Activated CD8-positive, alpha-beta memory T cell treated with anti-CD3 and anti-CD28 coated beads for 36 hours (primary cell): ENCODE data around the gene SPOCK1. TPM values are rescaled to one million over a fixed set of nuclear protein-coding genes. Genes with fewer than 3 reads are reported as not detected.

ENCODE experiments used
- CTCF ChIA-PET: fragments of 350-600 bp; sonication (Branson Sonifier 250); formaldehyde crosslinking; loops from one replicate; lab custom pipeline; 2021; ENCODE audit warnings: antibody characterized with exemption; lab: Charles Lee
- POLR2A ChIA-PET: fragments of 350-600 bp; sonication (Branson Sonifier 250); formaldehyde crosslinking; loops from one replicate; lab custom pipeline; 2021; ENCODE audit warnings: antibody characterized with exemption; lab: Charles Lee
- total RNA-seq, 2 experiments: library from RNA; stranded (reverse); gene quantifications; one replicate each; pipeline ENCODE4 v1.2.3, GENCODE V29; 2021

Gene SPOCK1
- total RNA-seq, 2 experiments from 2014 or later, result not detected

DNA sequence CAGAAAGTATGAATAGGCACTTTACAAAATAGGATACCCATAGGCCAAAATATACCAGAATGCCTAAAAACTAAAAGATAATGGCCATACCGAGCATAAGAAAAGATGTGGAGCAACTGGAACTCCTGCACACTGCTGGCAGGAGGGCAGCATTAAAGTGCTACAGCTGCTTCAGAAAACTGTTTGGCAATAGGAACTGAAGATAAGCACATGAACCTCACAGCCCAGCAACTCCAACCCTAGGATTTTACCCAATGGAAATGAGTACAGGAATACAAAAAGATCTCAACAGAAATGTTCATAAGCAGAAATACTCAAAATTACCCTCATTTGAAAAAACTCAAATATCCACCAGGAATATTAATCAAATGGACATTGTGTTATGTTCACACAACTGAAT lies 209.3 kb downstream of the SPOCK1 start:
- ChIA-PET POLR2A (no interaction called here), CTCF (no interaction called here)

DNA sequence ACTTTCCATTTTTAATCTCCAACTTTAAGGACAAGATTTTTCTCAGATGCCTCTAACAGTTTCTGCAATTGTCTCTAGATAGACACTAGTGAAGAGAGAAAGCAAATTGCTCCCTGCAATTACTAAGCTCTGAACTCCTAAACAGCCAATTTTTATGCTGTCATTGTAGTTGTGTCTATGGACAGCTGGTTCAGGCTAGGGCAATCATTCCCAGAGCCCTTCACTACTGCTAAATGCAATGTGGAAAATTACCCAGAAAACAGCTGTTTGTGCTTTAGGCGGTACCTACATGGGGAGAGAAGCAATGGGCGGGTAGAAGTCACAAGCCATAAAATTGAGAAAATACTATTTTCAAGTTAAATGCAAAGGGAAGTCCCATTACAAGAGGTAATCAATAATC lies 211.6 kb downstream of the SPOCK1 start:
- ChIA-PET CTCF (no interaction called here), POLR2A (no interaction called here)

DNA sequence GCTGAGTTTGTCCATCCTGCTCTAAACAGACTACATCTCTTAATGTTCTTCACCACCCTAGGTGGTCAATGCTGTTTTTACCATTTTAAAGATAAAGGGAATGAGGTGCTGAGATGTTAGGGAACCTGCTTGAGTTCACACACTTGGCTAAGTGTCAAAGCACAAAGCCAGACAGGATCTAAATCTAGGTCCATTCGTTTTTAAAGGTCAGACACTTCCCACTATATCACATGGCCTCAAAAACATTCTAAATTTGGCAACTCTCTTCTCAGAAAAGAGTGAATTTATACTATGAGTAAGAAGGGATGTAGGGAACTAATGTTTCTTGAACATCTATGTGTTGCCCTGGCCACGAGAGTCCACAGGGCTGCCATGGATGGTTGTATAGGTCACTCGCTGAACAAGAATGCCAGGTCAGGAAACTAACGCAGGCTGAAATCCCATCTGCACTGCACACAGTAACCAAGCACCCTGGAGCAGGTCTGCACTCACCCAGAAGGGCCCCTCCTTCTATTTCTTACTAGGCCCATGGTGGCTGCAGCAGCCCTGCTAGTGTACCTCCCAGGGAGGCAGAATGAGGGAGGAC lies 213.0 kb downstream of the SPOCK1 start:
- ChIA-PET POLR2A (no interaction called here), CTCF (no interaction called here)

DNA sequence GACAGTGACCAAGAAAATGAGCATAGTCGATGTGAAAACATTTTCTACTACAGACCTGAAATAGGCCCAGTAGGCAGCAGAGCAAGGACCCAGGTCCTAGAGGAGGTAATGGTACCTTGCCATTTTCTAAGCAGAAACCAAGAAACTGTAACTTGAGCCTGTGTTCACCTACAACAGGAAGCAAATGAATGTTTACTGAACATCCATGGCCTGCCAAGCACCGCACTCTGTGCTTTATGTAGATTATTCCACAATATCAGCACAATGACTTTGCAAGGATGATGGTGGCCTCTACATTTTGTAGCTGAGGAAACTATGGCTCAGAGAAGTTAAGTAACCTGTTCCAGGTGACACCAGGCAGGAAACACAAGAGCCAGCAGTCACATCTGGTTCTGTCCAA lies 215.3 kb downstream of the SPOCK1 start:
- ChIA-PET CTCF (no interaction called here), POLR2A (no interaction called here)

DNA sequence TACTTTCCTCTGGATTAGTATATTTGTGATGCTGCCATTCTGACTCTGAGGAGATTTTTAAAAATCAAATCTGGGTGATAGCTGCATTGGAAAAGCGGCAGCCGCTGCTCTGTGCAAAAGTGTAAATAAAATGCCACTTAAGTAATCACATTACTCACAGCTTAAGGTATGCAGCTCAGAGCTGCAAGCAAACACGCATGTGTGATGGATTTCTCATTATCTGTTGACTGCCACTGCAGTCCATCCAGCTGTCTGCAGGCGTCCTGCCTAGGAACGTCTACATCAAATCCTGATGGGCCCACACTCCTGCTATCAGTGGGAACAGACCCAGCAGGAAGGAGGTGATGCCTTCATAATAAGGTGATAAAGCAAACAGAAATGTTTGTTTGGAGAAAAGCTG lies 216.9 kb downstream of the SPOCK1 start:
- CTCF ChIA-PET, result no interaction called here
- POLR2A ChIA-PET, result no interaction called here

DNA sequence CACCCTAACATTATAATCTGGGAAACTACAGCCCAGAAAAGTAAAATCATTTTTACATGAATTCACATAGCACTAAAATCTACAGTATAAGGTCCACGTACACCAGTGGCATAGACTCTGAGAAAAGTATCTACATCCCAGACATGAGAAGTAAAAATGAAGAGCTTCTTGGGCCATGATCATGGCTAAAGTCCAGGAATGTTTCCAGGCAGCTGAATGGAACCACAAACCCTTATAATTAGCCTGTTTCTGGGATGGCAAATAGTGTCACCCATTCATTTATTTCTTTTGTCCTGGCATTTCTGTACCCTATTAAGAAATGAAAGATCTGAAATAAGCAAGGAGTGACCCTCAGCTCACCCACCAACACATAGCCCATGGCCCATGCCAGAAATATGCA lies 217.9 kb downstream of the SPOCK1 start:
- POLR2A ChIA-PET, result no interaction called here
- CTCF ChIA-PET, result no interaction called here

DNA sequence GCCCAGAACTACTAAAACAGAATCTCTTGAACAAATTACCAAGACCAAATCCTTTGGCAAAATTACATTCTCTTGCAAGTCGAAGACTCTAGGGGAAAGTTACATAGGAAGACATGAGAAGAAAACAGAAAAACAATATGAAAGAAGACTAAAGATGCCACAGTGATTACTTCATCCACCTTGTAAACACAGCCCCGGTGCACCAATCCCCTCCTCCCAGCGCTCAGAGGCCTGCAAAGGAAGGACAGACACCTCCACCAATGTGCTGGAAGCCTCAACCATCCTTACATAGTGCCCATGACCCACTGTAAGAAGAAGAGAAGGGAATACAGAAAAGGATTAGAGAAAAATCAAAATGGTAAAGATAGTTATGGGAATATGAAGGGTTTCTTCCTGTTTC lies 218.5 kb downstream of the SPOCK1 start:
- POLR2A ChIA-PET, result no interaction called here
- CTCF ChIA-PET, result no interaction called here

DNA sequence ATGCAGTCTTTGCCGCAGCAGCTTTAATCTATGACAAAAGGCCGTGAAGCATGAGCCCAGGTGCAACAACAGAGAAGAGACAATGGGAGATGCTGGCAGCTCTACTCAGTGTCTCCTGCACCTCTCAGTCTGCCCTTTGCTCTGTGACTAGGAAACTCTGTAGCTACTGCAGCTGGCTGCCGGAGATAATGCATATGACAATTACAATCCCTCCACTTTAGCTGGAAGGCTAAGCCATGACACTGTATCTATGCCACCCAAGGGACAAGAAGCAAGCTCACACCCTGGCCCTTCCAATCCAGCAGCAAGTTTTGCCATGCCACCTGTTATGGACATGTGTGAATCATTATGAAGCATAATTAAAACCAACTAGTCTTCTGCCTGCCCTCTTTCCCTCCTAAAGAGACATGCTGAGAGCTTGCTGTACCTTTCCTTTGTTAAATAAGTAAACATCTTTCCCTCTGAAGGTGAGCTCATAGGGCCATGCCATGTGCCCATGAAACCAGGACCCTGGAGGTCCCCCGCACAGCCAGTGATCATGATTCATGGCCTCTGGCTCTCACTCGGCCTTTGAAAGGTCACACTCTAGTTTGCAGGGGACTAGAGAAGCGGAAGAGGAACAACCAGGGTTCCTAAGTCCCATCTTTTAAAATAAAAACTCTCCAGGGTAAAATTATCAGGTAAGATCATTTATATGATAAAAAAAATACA lies 219.4 kb downstream of the SPOCK1 start:
- ChIA-PET CTCF (no interaction called here), POLR2A (no interaction called here)

DNA sequence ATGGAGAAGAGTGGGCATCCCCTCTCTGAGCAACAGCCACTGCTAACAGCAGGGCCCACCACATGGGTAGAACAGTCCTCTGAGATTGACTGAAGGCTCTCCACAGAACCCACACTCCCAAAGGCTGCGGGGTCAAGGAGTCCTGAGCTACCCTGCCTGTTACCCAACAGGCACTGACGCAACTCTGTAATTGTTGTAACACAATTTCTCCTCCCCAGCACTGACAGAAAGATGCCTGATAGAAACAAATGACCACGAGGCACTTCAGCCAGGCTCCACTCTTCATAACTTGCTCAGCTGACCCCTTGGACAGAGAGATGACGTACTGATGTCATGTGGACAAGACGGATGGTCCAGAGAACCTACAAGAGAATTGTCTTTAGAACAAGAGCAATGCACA lies 220.7 kb downstream of the SPOCK1 start:
- CTCF ChIA-PET, result no interaction called here

DNA sequence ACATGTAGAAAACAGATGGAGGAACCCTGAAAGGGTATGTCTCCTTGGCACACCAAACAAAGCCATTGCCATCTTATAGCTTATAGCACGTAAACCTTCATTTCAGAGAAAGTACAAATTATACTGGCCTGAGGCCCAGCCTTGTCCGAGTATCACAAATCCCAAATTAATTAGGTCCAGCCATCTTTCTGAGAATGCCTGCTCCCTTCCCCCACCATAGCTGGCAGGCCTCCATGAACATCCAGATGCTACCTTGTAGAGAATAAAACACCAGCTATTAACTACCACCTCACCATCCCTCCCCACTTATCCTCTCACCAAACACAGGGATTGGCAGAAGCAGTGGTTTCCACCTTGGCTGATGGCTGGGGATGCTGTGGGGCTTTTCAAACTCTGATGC lies 224.0 kb downstream of the SPOCK1 start:
- ChIA-PET CTCF (no interaction called here), POLR2A (no interaction called here)

More for the DNA sequence above, 220.7 kb downstream of the SPOCK1 start:
- POLR2A ChIA-PET, result no interaction called here

DNA sequence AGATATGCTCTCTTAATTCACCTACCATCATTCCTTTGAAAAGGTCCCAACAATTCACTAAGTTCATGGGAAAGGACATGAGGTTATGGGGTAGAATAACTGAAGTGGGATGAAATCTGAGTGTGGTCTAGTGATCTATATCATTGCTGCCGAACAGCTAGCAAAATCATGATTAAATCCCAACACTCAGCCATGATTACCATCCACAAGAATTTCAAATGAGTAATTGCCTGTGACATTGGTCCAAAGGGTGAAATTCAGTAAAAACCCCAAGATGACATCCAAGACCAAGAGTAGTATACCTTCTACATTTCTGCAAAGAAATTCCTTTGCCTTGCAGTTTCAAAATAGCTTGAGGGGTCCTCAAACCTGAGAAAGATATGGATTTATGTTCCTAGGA lies 225.6 kb downstream of the SPOCK1 start:
- POLR2A ChIA-PET, result no interaction called here
- CTCF ChIA-PET, result no interaction called here

DNA sequence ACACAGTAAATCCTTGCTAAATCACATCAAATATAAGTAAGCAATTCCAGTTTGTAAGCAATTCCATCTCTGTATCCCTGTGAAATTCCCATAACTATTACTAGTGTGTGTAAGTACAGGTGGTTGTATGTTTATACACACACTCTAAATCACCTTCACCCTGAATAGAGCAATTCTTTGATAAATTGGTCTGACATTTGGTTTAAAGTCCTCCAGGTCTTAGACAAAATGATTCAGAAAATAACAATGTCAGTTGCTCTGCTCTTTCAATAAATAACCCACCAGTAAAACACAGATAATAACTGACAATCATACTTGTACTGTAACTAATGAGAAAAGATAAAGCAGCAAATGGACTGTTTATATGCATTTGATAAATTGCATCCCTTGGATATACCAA lies 226.3 kb downstream of the SPOCK1 start:
- CTCF ChIA-PET, result no interaction called here
- POLR2A ChIA-PET, result no interaction called here

DNA sequence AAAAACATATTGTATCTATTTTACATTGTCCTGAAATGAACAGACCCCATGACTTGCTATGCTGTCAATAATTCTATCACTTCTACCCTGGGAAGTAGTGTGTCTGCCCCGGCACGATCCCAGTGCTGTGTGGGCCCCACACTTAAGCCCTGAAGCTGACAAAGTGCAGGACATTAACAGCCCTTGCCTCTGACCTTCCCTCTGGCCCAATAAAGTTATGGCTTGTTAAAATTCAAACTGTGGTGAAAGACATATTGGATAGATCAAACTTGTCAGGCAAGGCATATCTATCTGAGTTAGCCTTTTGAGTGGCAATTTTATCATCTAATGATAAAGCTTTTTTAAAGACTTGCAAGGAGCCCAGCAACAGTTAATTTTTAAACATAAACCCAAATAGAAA lies 229.2 kb downstream of the SPOCK1 start:
- ChIA-PET CTCF (no interaction called here), POLR2A (no interaction called here)

DNA sequence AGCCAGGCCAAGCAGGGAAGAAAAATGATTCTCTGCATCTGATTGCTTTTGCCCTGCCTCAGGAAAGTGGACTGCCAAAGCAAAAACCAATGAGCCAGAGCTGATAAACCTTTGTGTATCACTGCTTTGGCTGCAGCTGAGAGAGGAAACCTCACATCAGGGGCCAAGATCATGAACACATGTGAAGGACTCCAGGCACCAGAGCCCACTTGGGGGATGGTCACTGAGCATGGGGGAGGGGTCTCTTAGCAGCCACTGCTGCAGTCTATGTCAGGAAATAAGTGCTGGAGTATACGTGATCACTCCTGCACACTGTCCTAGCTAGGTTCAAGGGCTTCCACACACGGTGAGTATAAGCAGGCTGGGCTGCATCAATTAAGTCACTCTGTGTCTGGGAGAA lies 229.9 kb downstream of the SPOCK1 start:
- POLR2A ChIA-PET, result no interaction called here
- CTCF ChIA-PET, result no interaction called here

DNA sequence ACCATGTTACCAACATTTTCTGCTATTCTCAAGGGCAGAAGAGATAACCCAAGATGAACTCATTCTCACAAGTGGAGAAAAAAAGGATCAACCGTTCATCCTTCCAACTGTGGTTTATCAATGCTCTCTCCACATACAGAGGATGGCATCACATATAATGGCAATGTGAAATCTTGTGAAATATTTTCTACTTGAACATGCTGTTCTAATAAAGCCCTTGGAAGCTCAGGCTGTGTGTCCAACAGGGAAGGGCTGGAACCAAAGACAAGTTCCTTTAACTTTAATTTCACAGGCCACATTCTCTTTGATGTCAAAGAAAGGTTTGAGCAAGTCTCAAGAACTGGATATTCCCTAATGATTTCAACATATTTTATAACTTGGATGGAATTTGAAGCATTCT lies 230.5 kb downstream of the SPOCK1 start:
- POLR2A ChIA-PET, result no interaction called here
- CTCF ChIA-PET, result no interaction called here

DNA sequence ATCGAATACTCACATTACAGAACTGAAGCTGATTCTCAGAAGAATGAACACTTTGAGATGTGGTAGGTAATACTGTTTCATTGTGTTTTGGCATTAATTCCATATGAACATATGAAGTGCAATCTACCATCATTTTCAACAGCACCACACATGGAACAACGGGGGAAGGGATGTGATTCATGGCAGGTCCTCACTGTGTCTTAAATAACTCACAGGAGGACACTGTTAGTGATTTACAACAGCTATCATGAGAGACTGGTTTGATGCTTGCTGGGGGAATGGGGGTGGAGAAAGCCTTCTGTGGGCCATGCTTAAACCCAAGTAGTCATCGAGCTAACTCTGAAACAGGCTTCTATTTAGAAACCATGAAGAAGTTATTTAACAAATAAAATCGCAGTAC lies 232.9 kb downstream of the SPOCK1 start:
- POLR2A ChIA-PET, result no interaction called here
- CTCF ChIA-PET, result no interaction called here

DNA sequence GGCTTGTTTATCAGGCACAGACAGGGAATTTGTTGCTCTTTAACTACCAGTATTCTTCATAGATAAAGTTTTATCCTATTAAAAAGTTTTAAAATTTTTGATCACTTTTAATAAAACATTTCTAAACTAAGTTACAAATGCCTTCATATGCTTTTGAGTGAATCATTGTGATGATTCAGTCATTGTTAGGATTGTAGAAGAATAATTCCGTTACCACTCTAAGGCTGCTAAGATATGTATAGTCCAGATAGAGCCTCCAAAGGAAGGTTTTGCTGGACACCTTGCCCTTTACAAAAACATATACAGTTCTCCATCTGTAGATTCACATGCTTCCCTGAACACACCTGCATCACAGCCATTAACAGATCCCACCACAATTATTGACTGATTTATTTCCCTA lies 233.7 kb downstream of the SPOCK1 start:
- POLR2A ChIA-PET, result no interaction called here
- CTCF ChIA-PET, result no interaction called here

DNA sequence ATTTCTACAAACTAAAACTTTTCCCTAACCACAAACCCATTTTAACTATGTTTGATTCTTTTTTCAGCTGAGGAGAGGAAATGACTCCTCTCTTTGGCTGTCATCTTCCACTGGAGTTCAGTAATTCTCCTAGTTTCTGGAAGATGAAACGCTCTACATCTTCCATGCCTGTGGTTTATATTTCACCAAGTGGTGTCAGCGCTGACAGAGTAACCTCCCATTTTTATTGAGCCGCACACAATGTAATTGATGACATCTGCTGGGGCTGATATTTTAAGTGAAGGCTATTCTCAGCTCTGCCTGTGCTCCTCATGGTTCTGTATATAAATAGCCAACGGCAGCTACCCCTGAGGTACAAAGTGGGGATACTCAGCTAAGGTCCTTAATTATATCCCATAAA lies 234.6 kb downstream of the SPOCK1 start:
- CTCF ChIA-PET, result no interaction called here

DNA sequence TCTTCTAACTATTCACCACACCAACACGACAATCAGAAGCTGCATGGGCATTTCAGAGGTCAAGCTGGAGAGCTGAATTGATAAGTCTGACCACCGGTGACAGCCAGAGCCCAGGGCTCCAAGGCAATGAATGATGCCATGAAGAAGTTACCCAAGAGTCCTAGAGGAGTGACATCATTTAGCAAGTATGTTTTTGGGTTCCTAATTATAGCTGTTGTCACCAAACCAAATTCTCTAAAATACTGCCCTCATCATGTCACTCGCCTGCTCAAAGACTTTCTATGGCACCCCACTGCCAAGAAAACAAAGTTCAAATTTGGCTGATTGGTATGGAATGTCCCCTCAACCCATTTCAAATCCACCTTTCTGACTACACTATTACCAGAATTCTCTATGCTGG lies 235.1 kb downstream of the SPOCK1 start:
- CTCF ChIA-PET, result no interaction called here
- POLR2A ChIA-PET, result no interaction called here

More for the DNA sequence above, 234.6 kb downstream of the SPOCK1 start:
- POLR2A ChIA-PET, result no interaction called here

DNA sequence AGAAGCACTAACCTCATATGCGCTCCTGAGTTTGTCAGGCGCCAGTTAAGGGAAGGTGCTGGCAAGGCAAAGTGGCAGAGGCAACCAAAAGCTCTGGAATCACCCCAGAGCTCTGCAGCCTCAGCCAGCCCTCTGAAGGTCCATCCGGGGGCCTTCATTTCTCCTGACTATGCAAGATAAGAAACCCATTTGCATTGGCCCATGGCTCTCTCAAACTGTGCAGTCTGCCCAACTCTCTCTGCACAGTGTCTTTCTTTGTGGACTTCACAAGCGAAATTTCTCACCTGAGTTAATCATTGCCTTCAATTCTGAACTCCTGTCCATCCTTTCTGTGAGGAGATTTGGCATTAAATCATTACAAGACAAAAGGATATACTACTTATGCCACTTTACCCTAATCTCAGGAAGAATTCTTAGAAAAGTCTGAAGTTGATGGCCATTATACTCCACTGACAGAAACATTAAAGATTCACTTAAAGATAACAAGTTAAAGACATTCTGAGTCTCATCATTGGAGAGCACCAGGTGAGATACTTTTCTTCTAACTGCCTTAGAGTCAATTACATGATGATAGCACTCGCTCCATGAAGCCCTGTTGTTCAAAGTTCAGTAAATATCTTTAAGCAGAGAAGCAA lies 235.6 kb downstream of the SPOCK1 start:
- ChIA-PET POLR2A (no interaction called here), CTCF (no interaction called here)

DNA sequence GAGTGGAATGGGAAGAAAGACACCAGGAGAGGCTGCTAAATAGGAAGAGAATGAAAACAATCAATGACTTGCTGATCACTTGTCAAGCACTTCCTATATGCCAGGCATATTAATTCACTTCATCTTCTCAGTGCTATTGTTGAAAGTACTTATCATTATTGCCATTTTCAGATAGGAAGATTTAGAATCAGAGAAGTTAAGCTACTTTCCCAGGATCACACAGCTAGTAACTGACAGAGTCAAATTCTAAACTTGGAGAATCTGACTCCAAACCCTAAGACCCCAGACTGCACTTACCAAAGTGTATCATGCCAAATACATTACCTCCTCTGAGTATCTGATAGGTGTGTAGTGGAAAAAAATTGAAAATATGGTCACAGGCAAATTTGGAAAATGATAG lies 236.3 kb downstream of the SPOCK1 start:
- POLR2A ChIA-PET, result no interaction called here
- CTCF ChIA-PET, result no interaction called here
